GM19467 (cell line): ENCODE results near the gene SLC34A3.

Source experiments
- ATAC-seq: cut with Tn5 transposase; IDR thresholded peaks from one replicate; pipeline ENCODE4 v1.9.1; 2021; ENCODE audit warnings: mild to moderate bottlenecking, moderate library complexity; ENCODE audit not compliant: unreplicated experiment

Gene SLC34A3

GRCh38 chr9:137273611-137274320 is 43.1 kb downstream of the SLC34A3 start:
- no peak for ATAC-seq

- ATAC-seq = no peak
Measured at GRCh38 chr9:137275203-137275587, 44.5 kb downstream of the SLC34A3 start.

GRCh38 chr9:137275588-137276472 is 45.1 kb downstream of the SLC34A3 start:
- ATAC-seq = no peak

GRCh38 chr9:137276473-137277328 is 46.0 kb downstream of the SLC34A3 start:
- no peak for ATAC-seq

GRCh38 chr9:137277329-137278041 is 46.8 kb downstream of the SLC34A3 start, which contains the start of gene TOR4A:
Gene TOR4A (plus strand): TSS chr9:137277726. CDS start chr9:137278690, 964 bp downstream.
- peak; percentile 57 for ATAC-seq

GRCh38 chr9:137278061-137278701 is 47.5 kb downstream of the SLC34A3 start:
- no peak for ATAC-seq

GRCh38 chr9:137278721-137279711 is 48.3 kb downstream of the SLC34A3 start:
- no peak for ATAC-seq

- ATAC-seq = no peak
Measured at GRCh38 chr9:137279741-137280473, 49.2 kb downstream of the SLC34A3 start.

- no peak for ATAC-seq
Measured at GRCh38 chr9:137280474-137281344, 50.0 kb downstream of the SLC34A3 start.

GRCh38 chr9:137281345-137282116 is 50.8 kb downstream of the SLC34A3 start:
- no peak for ATAC-seq
